GM12873 (cell line): ENCODE results near the gene SLC17A1.

Experiments used
- CTCF ChIP-seq: IDR thresholded peaks from 2 replicates; pipeline ENCODE4 v1.5.1; 2012; ENCODE audit warnings: low read depth, mild to moderate bottlenecking, moderate library complexity, low read length, control low read depth; ENCODE audit not compliant: insufficient read depth; ENCODE audit errors: missing control alignments

The SLC17A1 gene

GRCh38 chr6:25747477-25747876, 84.4 kb downstream of the SLC17A1 start:
- TF ChIP-seq CTCF, result no peak

- peak; percentile 12 for TF ChIP-seq CTCF
These were observed 84.9 kb downstream of the SLC17A1 start for GRCh38 chr6:25746968-25747367.

GRCh38 chr6:25745836-25746235, 86.0 kb downstream of the SLC17A1 start:
- TF ChIP-seq CTCF, result no peak

GRCh38 chr6:25743868-25744267, 88.0 kb downstream of the SLC17A1 start:
- TF ChIP-seq CTCF, result no peak

GRCh38 chr6:25735261-25735660, 96.6 kb downstream of the SLC17A1 start:
- TF ChIP-seq CTCF, result no peak
